Endothelial cell of umbilical vein (primary cell): ENCODE measurements around the gene DTX3. TPM values are rescaled to one million over a fixed set of nuclear protein-coding genes. Genes with fewer than 3 reads are reported as not detected.

Source experiments
- BruUV-seq: library from RNA; stranded (reverse); fragments of 400-500 nt; replicated peaks from 2 replicates; lab custom pipeline; 2021; lab: Mats Ljungman, UMichigan
- CTCF ChIA-PET: fragments of 300-600, 350-600 bp; sonication (Branson Sonifier 250); formaldehyde crosslinking; loops from one replicate; lab custom pipeline; 2021; ENCODE audit warnings: antibody characterized with exemption, inconsistent platforms; lab: Charles Lee
- POLR2A ChIA-PET: fragments of 300-600, 350-600 bp; sonication (Branson Sonifier 250); formaldehyde crosslinking; loops from one replicate; lab custom pipeline; 2021; ENCODE audit warnings: antibody characterized with exemption, inconsistent platforms; lab: Charles Lee
- DNase-seq: peaks from one replicate; pipeline ENCODE4 v3.0.0-alpha.2; 2011; ENCODE audit warnings: low read depth, low spot score
- FAIRE-seq: peaks from 2 replicates; lab custom pipeline; 2011; peaks lifted over from hg19 to GRCh38; lab: Jason Lieb, UNC
- H2AFZ ChIP-seq: 2 replicates; pipeline ENCODE4 v1.6.0; 2012; ENCODE audit warnings: low read depth, low read length, control low read depth, inconsistent platforms
- H3K27ac ChIP-seq: 2 replicates; pipeline ENCODE4 v1.5.1; 2011; ENCODE audit warnings: low read depth, mild to moderate bottlenecking, control low read depth, low read length, moderate library complexity; ENCODE audit not compliant: insufficient read depth
- H3K27me3 ChIP-seq, 2 experiments: 2 replicates each; pipeline versions ENCODE4 v1.6.0 to v1.6.1; 2011; ENCODE audit warnings: low read length in 2 of 2, mixed read lengths in 1 of 2; ENCODE audit not compliant: control insufficient read depth in 2 of 2, insufficient read depth in 2 of 2
- H3K36me3 ChIP-seq, 2 experiments: 2 replicates in 1 of 2; 3 replicates in 1 of 2; pipeline ENCODE4 v1.5.1; 2011; ENCODE audit warnings: low read length in 2 of 2, mild to moderate bottlenecking in 1 of 2, moderate library complexity in 1 of 2; ENCODE audit not compliant: control insufficient read depth in 2 of 2, insufficient read depth in 2 of 2; ENCODE audit errors: extremely low read depth in 1 of 2
- H3K4me1 ChIP-seq: 3 replicates; pipeline ENCODE4 v1.5.1; 2011; ENCODE audit warnings: mild to moderate bottlenecking, low read length; ENCODE audit not compliant: control insufficient read depth, insufficient read depth; ENCODE audit errors: extremely low read depth
- H3K4me2 ChIP-seq: 2 replicates; pipeline ENCODE4 v1.6.1; 2011; ENCODE audit warnings: low read length, control low read depth, mixed read lengths; ENCODE audit not compliant: insufficient read depth
- H3K4me3 ChIP-seq, 3 experiments: fragments of 200-600 bp in 1 of 3; sonication (generic), shearing (Covaris generic) in 1 of 3; replicated peaks in 1 of 3; 2 replicates each; pipeline ENCODE4 v1.5.1; 2011 to 2016; ENCODE audit warnings: control low read depth in 3 of 3, low read length in 3 of 3, mild to moderate bottlenecking in 2 of 3, inconsistent platforms in 1 of 3, low read depth in 1 of 3, moderate library complexity in 1 of 3; ENCODE audit not compliant: insufficient read depth in 1 of 3
- H3K79me2 ChIP-seq: 2 replicates; pipeline ENCODE4 v1.6.0; 2012; ENCODE audit warnings: low read length, inconsistent platforms; ENCODE audit not compliant: control insufficient read depth, insufficient read depth
- H3K9ac ChIP-seq: replicated peaks from 2 replicates; pipeline ENCODE3; 2011; ENCODE audit warnings: low read length, control low read depth; ENCODE audit not compliant: insufficient read depth; ENCODE audit errors: extremely low read depth
- H3K9me1 ChIP-seq: replicated peaks from 3 replicates; pipeline ENCODE4 v1.6.0; 2011; ENCODE audit warnings: mild to moderate bottlenecking, low read length; ENCODE audit not compliant: control insufficient read depth, insufficient read depth; ENCODE audit errors: extremely low read depth
- H3K9me3 ChIP-seq: replicated peaks from 2 replicates; pipeline ENCODE4 v1.5.1; 2012; ENCODE audit warnings: low read length, inconsistent platforms; ENCODE audit not compliant: control insufficient read depth, insufficient read depth
- H4K20me1 ChIP-seq: replicated peaks from 2 replicates; pipeline ENCODE3; 2011; ENCODE audit warnings: mild to moderate bottlenecking, low read length; ENCODE audit not compliant: control insufficient read depth, insufficient read depth; ENCODE audit errors: extremely low read depth
- EZH2 ChIP-seq: IDR thresholded peaks from 2 replicates; pipeline ENCODE4 v1.6.1; 2012; ENCODE audit warnings: borderline replicate concordance, low read depth, mild to moderate bottlenecking, moderate library complexity, low read length, inconsistent platforms; ENCODE audit not compliant: severe bottlenecking
- FOS ChIP-seq: IDR thresholded peaks from 2 replicates; pipeline ENCODE4 v1.6.1; 2011; ENCODE audit warnings: mild to moderate bottlenecking, low read length, moderate library complexity, borderline replicate concordance; ENCODE audit not compliant: insufficient read depth
- GATA2 ChIP-seq: IDR thresholded peaks from 2 replicates; pipeline ENCODE4 v1.7.0; 2011; ENCODE audit warnings: low read depth, mild to moderate bottlenecking, moderate library complexity, mixed read lengths, low read length; ENCODE audit not compliant: insufficient read length, insufficient read depth
- JUN ChIP-seq: IDR thresholded peaks from 2 replicates; pipeline ENCODE4 v1.6.1; 2011; ENCODE audit warnings: borderline replicate concordance, low read depth; ENCODE audit not compliant: insufficient read length, insufficient read depth
- MYC ChIP-seq: IDR thresholded peaks from one replicate; pipeline ENCODE4 v1.6.1; 2011; ENCODE audit warnings: mild to moderate bottlenecking, low read depth, low read length
- POLR2A ChIP-seq: IDR thresholded peaks from 2 replicates; pipeline ENCODE4 v1.6.1; 2012; ENCODE audit warnings: low read depth, mild to moderate bottlenecking, control low read depth, low read length
- POLR2AphosphoS5 ChIP-seq: IDR thresholded peaks from 2 replicates; pipeline ENCODE4 v1.6.1; 2012; ENCODE audit warnings: low read depth, mild to moderate bottlenecking, control low read depth, low read length, moderate library complexity; ENCODE audit not compliant: insufficient read depth
- dilution Hi-C: fragments of 300-500 bp; cut with MboI; formaldehyde crosslinking; loops from one replicate; pipeline ENCODE4 v1.15.0; 2019; ENCODE audit warnings: low sequenced_read_pairs; ENCODE audit not compliant: extremely low pct_ligation_motif_present
- intact Hi-C: fragments of 100-400 bp; cut with micrococcal nuclease; formaldehyde crosslinking; loops from one replicate; pipeline ENCODE4 v1.10.0; 2022
- polyA plus RNA-seq, 4 experiments: library from polyadenylated mRNA; depleted of rRNA in 3 of 4; stranded (reverse) in 3 of 4; unstranded in 1 of 4; fragments of >200 nt; gene quantifications; 2 replicates each; pipeline versions ENCODE4 v1.2.1 to v1.2.3, GENCODE V29; 2011 to 2012; ENCODE audit warnings: missing spikeins in 1 of 4
- total RNA-seq: library from RNA; stranded (reverse); gene quantifications from 2 replicates; pipeline ENCODE4 v1.2.3, GENCODE V29; 2021
- TF ChIP-seq, protein P1 (sequence below): IDR thresholded peaks from 2 replicates; pipeline ENCODE4 v1.6.1; 2011; ENCODE audit not compliant: insufficient read depth, insufficient read length
- TF ChIP-seq, protein P2 (sequence below), 2 donors: IDR thresholded peaks; 1 replicate in 1 of 2; 2 replicates in 1 of 2; pipeline ENCODE4 v1.5.1; 2011; ENCODE audit warnings: low read length in 2 of 2, mild to moderate bottlenecking in 2 of 2, moderate library complexity in 2 of 2, control low read depth in 1 of 2, inconsistent platforms in 1 of 2, low read depth in 1 of 2; ENCODE audit not compliant: insufficient read depth in 1 of 2; ENCODE audit errors: extremely low read depth in 1 of 2

Gene DTX3
- total and polyA plus RNA-seq, 2 donors (not counting 3 experiments of a cell fraction or from before 2014, with no cell fraction given), result 34.5 to 51.4 TPM

DNA sequence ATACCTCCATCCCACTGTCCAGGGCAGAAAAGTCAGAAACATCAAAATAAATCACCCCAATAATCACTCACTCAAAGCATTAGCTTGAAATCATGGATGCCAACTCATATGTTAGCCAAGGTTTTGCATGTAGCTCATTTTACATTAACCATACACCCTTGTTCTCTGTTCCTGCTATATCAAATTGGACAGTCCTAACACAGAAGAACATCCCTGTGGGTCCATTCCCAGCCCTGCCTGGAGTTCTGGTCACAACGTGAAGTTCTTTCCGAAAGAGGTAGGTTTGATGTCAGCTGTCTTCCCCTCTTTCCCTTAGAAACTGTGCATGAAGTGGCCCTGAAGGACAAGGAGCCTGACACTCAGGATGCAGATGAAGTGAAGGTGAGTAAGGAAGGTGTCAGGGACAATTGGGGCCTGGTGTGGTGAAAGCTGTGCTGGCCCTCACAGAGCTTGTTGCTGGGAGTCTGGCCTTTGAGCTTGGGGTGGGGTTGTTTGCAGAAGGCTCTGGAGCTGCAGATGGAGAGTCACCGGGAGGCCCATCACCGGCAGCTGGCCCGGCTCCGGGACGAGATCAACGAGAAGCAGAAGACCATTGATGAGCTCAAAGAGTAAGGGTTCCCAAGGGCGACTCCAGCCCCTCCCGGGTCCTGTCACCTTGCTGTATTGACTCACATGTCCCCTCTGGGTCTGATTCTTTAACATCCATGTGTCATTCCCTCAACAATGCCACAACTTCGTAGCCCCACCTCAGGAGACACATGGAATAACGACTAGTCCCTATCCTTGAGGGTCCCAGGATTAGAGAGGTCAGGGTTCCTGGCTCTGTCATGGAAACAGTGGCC lies 28.6 kb upstream of the DTX3 start:
- FAIRE-seq, result no peak
- POLR2A ChIA-PET, result no interaction called here
- BruUV-seq, result no TSS peak

DNA sequence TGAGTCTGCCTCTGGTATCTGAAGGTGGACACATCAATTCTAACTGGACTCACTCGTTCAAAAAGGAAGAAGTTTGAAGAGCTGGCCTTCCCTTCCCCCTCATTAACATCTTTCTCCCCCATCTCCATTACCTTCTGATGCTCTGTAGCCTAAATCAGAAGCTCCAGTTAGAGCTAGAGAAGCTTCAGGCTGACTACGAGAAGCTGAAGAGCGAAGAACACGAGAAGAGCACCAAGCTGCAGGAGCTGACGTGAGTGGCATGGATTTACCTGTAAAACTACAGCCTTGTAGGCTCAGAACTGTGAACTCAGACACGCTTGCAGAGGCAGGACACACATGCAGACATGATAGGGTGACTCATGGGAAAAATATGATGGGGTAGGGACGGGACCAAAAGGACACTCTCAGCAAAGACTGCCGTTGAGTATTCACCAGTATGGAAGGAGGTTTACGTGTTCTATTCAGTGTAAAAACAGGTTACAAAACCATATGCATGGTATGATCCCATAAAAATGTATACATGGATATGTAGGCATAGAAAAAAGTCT lies 27.9 kb upstream of the DTX3 start:
- no peaks in the 10 kb centered on the region for H4K20me1 ChIP-seq
- H3K9me1 ChIP-seq, result no peaks in the 10 kb centered on the region
- ChIA-PET POLR2A (no interaction called here), CTCF (interaction anchor here (0.6 to 2.6 kb wide), 2 partner anchors 8 to 19 kb away, joined by 3 to 21 read pairs; no protein-coding TSS in a partner anchor)
- no peaks in the 10 kb centered on the region for H3K4me1 ChIP-seq
- no peak overlapping the region for H3K4me3 ChIP-seq
- H3K27me3 ChIP-seq, result peaks cover 6% of the 10 kb centered on the region in 2 experiments
- H3K27ac ChIP-seq, result no peak overlapping the region
- DNase-seq, result no peak
- H3K79me2 ChIP-seq, result no peaks in the 10 kb centered on the region
- H3K4me2 ChIP-seq, result no peak overlapping the region
- H3K36me3 ChIP-seq, result no peaks in the 10 kb centered on the region
- intact Hi-C loops (no loop called here), dilution Hi-C loops (no loop called here)
- H3K9ac ChIP-seq, result no peak overlapping the region
- no peak overlapping the region for H2AFZ ChIP-seq
- TF ChIP-seq JUN (no peak), POLR2A (no peak), POLR2AphosphoS5 (no peak), EZH2 (no peak), FOS (no peak), MYC (no peak), GATA2 (no peak)
- TF ChIP-seq, protein P1, sequence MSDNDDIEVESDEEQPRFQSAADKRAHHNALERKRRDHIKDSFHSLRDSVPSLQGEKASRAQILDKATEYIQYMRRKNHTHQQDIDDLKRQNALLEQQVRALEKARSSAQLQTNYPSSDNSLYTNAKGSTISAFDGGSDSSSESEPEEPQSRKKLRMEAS, result no peak
- TF ChIP-seq, protein P2, sequence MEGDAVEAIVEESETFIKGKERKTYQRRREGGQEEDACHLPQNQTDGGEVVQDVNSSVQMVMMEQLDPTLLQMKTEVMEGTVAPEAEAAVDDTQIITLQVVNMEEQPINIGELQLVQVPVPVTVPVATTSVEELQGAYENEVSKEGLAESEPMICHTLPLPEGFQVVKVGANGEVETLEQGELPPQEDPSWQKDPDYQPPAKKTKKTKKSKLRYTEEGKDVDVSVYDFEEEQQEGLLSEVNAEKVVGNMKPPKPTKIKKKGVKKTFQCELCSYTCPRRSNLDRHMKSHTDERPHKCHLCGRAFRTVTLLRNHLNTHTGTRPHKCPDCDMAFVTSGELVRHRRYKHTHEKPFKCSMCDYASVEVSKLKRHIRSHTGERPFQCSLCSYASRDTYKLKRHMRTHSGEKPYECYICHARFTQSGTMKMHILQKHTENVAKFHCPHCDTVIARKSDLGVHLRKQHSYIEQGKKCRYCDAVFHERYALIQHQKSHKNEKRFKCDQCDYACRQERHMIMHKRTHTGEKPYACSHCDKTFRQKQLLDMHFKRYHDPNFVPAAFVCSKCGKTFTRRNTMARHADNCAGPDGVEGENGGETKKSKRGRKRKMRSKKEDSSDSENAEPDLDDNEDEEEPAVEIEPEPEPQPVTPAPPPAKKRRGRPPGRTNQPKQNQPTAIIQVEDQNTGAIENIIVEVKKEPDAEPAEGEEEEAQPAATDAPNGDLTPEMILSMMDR (IDR thresholded peaks at IDR 0.05; ENCODE audit: extremely low read depth in 1 of 2, insufficient read depth in 1 of 2, low read depth in 1 of 2, low read length in 2 of 2), result no peak
- FAIRE-seq, result no peak
- no peaks in the 10 kb centered on the region for H3K9me3 ChIP-seq
- no TSS peak for BruUV-seq

More for the DNA sequence above, 28.6 kb upstream of the DTX3 start:
- Histone ChIP-seq H3K36me3 (no peaks in the 10 kb centered on the region), H2AFZ (no peak overlapping the region), H3K9me3 (no peaks in the 10 kb centered on the region), H3K27me3 (peaks cover 6% of the 10 kb centered on the region in 2 experiments), H3K9ac (no peak overlapping the region), H3K4me3 (no peak overlapping the region), H3K4me2 (no peak overlapping the region), H3K9me1 (no peaks in the 10 kb centered on the region), H4K20me1 (no peaks in the 10 kb centered on the region), H3K27ac (no peak overlapping the region), H3K4me1 (no peaks in the 10 kb centered on the region), H3K79me2 (no peaks in the 10 kb centered on the region)
- no peak for TF ChIP-seq JUN
- TF ChIP-seq FOS, result no peak
- TF ChIP-seq, protein P1, result no peak
- no peak for TF ChIP-seq GATA2
- TF ChIP-seq EZH2, result no peak
- TF ChIP-seq MYC, result no peak
- no peak for TF ChIP-seq POLR2AphosphoS5
- TF ChIP-seq POLR2A, result no peak
- dilution Hi-C loops (no loop called here), intact Hi-C loops (no loop called here)
- no peak for DNase-seq
- CTCF ChIA-PET, result interaction anchor here (0.6 to 2.6 kb wide), 5 partner anchors 8 to 62 kb away, joined by 3 to 21 read pairs (median 4); partner anchors contain the start of gene B4GALNT1
